RPMI8226 (cell line): ENCODE measurements around the gene DMRTC2.

Source experiments
- DNase-seq: peaks from one replicate; pipeline ENCODE4 v3.0.0-alpha.2; 2015

DMRTC2 gene

DNA sequence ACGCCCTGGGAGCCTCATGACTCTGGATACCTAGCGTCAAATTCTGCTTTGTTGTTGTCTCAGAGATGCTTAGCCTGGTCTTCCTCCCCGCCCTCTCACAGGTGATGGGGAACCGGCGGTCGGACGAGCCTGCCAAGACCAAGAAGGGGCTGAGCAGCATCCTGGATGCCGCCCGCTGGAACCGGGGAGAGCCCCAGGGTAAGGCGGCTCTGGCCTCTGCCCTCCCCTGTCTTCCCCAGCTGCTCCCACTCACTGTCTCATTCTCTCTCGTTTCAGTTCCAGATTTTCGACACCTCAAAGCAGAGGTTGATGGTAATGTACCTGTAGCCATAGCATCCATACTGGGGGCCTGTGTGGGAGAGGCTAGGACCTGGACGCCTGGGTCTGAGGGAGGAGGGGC is 49.5 kb downstream of the DMRTC2 start:
- no peak for DNase-seq

DNA sequence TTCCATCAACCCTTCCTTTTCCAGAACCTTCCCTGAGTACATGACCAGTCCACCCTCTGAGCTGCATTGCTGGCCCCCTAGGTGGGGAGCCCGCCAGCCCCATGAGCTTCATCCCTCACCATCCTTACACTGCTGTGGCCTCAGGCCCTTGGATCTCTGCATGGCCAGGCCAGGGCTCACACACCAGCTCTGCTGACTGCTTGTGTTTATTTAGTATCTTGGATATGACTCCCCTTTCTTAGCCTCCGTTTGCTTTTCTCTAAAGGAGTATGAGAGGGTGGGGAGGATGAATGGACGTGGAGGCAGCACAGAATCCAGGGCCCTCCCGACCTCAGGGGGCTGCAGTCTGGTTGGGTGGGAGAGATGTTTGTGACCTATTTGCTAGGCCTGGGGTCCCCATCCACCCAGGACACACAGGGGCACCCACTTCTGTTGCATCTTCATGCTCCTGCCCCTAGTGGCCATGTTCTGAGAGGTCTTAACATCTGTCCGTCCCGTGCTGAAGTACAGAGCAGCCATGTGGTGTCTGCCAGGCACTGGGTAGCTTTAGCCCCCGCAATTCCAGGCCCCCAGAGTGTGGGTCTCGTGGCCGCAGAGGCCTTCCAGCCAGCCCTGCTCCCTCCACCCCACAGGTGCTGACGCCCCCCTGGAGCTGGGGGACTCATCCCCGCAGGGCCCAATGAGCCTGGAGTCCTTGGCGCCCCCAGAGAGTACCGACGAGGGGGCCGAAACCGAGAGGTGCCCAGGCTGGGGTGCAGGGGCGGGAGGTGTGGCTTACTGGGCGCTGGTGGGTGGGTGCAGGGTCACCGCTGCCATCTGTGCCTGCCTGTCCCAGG is 51.1 kb downstream of the DMRTC2 start:
- no peak for DNase-seq

GRCh38 chr19:41896581-41896942 is 51.7 kb downstream of the DMRTC2 start:
- DNase-seq = no peak

GRCh38 chr19:41897181-41897580 is 52.3 kb downstream of the DMRTC2 start:
- no peak for DNase-seq

DNA sequence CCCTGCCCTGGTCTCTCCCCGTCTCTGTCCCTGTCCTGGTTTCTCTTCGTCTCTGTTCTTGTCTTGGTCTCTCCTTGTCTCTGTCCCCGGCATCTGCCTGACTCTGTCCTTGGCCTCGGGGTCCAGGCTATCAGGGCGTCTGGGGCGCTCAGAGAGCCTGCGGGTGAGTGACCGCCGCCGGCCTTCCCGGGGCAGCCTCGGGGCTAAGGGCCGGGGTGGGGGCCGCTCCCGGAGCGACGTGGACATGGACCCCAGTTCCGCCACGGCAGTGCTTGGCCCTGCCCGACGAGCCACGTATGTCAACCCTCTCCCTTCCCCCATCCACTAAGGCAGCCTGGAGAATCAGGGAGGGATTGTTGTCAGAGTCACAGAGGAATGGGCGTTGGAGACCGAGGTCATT is 53.0 kb downstream of the DMRTC2 start:
- DNase-seq = no peak

- no peak for DNase-seq
These were observed 53.4 kb downstream of the DMRTC2 start for GRCh38 chr19:41898235-41898634.
